Measurements from ENCODE around the gene ASIC5.

DNA sequence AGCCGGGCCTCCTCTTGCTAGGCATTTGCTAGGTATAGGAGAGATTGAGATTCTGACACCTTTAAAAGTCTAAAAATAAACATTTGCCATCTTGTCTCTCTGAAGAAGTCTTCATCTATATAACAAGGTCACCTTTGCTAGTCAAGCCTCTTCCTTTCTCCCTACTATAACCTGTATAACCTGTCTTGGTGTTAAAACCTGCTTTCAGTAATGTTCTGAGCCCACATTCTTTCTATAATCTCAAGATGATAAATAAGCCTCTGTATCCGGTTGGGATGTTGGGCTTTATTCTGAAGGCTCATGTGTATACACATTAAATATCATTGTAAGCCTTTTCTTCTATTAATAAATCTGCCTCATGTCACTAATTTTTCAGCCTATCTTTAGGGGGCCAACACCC, 10.2 kb downstream of the ASIC5 start:
- TF ChIP-seq, protein P1, sequence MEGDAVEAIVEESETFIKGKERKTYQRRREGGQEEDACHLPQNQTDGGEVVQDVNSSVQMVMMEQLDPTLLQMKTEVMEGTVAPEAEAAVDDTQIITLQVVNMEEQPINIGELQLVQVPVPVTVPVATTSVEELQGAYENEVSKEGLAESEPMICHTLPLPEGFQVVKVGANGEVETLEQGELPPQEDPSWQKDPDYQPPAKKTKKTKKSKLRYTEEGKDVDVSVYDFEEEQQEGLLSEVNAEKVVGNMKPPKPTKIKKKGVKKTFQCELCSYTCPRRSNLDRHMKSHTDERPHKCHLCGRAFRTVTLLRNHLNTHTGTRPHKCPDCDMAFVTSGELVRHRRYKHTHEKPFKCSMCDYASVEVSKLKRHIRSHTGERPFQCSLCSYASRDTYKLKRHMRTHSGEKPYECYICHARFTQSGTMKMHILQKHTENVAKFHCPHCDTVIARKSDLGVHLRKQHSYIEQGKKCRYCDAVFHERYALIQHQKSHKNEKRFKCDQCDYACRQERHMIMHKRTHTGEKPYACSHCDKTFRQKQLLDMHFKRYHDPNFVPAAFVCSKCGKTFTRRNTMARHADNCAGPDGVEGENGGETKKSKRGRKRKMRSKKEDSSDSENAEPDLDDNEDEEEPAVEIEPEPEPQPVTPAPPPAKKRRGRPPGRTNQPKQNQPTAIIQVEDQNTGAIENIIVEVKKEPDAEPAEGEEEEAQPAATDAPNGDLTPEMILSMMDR (IDR thresholded peaks at IDR 0.05) = no peak
- no peak for TF ChIP-seq ELF1 (IDR thresholded peaks at IDR 0.05)
- TF ChIP-seq NRF1 (IDR thresholded peaks at IDR 0.05; ENCODE audit: low read depth, low read length) = no peak
- TF ChIP-seq, protein P2, sequence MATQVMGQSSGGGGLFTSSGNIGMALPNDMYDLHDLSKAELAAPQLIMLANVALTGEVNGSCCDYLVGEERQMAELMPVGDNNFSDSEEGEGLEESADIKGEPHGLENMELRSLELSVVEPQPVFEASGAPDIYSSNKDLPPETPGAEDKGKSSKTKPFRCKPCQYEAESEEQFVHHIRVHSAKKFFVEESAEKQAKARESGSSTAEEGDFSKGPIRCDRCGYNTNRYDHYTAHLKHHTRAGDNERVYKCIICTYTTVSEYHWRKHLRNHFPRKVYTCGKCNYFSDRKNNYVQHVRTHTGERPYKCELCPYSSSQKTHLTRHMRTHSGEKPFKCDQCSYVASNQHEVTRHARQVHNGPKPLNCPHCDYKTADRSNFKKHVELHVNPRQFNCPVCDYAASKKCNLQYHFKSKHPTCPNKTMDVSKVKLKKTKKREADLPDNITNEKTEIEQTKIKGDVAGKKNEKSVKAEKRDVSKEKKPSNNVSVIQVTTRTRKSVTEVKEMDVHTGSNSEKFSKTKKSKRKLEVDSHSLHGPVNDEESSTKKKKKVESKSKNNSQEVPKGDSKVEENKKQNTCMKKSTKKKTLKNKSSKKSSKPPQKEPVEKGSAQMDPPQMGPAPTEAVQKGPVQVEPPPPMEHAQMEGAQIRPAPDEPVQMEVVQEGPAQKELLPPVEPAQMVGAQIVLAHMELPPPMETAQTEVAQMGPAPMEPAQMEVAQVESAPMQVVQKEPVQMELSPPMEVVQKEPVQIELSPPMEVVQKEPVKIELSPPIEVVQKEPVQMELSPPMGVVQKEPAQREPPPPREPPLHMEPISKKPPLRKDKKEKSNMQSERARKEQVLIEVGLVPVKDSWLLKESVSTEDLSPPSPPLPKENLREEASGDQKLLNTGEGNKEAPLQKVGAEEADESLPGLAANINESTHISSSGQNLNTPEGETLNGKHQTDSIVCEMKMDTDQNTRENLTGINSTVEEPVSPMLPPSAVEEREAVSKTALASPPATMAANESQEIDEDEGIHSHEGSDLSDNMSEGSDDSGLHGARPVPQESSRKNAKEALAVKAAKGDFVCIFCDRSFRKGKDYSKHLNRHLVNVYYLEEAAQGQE (IDR thresholded peaks at IDR 0.05; ENCODE audit: low read depth, low read length) = no peak
- TF ChIP-seq RAD21 (IDR thresholded peaks at IDR 0.05; ENCODE audit: low read length) = no peak
- no peak for TF ChIP-seq TAF1 (IDR thresholded peaks at IDR 0.05; ENCODE audit: borderline replicate concordance, low read depth, low read length)
- no peak for TF ChIP-seq JUND (IDR thresholded peaks at IDR 0.05)
- TF ChIP-seq FOXM1 (IDR thresholded peaks at IDR 0.05; ENCODE audit: low read depth) = no peak
- no peak for TF ChIP-seq TCF12 (IDR thresholded peaks at IDR 0.05)
